Adrenal gland (tissue), 5 donors: Measurements from ENCODE around the gene CLCNKB.

ENCODE experiments used
- POLR2A ChIP-seq, 2 donors: fragments of 450-650 bp; IDR thresholded peaks; one replicate each; pipeline ENCODE4 v1.6.1; 2017; ENCODE audit warnings: antibody characterized with exemption in 2 of 2, mild to moderate bottlenecking in 2 of 2, moderate library complexity in 1 of 2
- TF ChIP-seq, protein P1 (sequence below), 6 experiments: fragments of 450-650 bp in 4 of 6; fragments of 200-600 bp in 2 of 6; sonication (generic) in 1 of 6; IDR thresholded peaks; 1 replicate in 5 of 6; 2 replicates in 1 of 6; pipeline versions ENCODE4 v1.5.1 to v1.8.0; 2016 to 2021; ENCODE audit warnings: antibody characterized with exemption in 6 of 6, mild to moderate bottlenecking in 2 of 6, moderate library complexity in 1 of 6
- donor health status: DM: no; HTN: no; CAD: no.

- TF ChIP-seq, protein P1, sequence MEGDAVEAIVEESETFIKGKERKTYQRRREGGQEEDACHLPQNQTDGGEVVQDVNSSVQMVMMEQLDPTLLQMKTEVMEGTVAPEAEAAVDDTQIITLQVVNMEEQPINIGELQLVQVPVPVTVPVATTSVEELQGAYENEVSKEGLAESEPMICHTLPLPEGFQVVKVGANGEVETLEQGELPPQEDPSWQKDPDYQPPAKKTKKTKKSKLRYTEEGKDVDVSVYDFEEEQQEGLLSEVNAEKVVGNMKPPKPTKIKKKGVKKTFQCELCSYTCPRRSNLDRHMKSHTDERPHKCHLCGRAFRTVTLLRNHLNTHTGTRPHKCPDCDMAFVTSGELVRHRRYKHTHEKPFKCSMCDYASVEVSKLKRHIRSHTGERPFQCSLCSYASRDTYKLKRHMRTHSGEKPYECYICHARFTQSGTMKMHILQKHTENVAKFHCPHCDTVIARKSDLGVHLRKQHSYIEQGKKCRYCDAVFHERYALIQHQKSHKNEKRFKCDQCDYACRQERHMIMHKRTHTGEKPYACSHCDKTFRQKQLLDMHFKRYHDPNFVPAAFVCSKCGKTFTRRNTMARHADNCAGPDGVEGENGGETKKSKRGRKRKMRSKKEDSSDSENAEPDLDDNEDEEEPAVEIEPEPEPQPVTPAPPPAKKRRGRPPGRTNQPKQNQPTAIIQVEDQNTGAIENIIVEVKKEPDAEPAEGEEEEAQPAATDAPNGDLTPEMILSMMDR (IDR thresholded peaks at IDR 0.05): no peak
- TF ChIP-seq POLR2A (IDR thresholded peaks at IDR 0.05): no peak
These were observed 15.2 kb upstream of the CLCNKB start for GRCh38 chr1:16028237-16029002.
